Esophagus squamous epithelium (tissue), 5 donors: ENCODE results near the gene NEO1. TPM values are rescaled to one million over a fixed set of nuclear protein-coding genes. Genes with fewer than 3 reads are reported as not detected.

Experiments used
- DNase-seq: peaks from one replicate; lab custom pipeline; 2025; lab: John Stamatoyannopoulos, UW
- H3K27ac ChIP-seq, 4 donors: fragments of 200-600 bp; sonication (generic); one replicate each; pipeline ENCODE4 v1.5.1; 2016 to 2019; ENCODE audit warnings: mild to moderate bottlenecking in 1 of 4
- H3K27me3 ChIP-seq, 4 donors: fragments of 200-600 bp; sonication (generic); 1 replicate in 3 of 4; 2 replicates in 1 of 4; pipeline versions ENCODE4 v1.5.1 to v1.6.0; 2017 to 2021; ENCODE audit warnings: antibody characterized with exemption in 1 of 4
- H3K36me3 ChIP-seq, 3 donors: fragments of 200-600 bp; sonication (generic); one replicate each; pipeline ENCODE4 v1.5.1; 2016 to 2019
- H3K4me1 ChIP-seq, 3 donors: fragments of 200-600 bp; sonication (generic); one replicate each; pipeline ENCODE4 v1.5.1; 2017 to 2019
- H3K4me3 ChIP-seq, 4 donors: fragments of 200-600 bp; sonication (generic); 1 replicate in 3 of 4; 2 replicates in 1 of 4; pipeline ENCODE4 v1.5.1; 2016 to 2019; ENCODE audit warnings: mild to moderate bottlenecking in 2 of 4, moderate library complexity in 1 of 4
- H3K9me3 ChIP-seq, 3 donors: fragments of 200-600 bp; sonication (generic); one replicate each; pipeline ENCODE4 v1.5.1; 2016 to 2019
- CTCF ChIP-seq, 6 experiments: fragments of 450-650 bp in 4 of 6; fragments of 200-600 bp in 2 of 6; sonication (generic) in 2 of 6; IDR thresholded peaks; one replicate each; pipeline ENCODE4 v1.5.1; 2016 to 2019; ENCODE audit warnings: antibody characterized with exemption in 6 of 6, mild to moderate bottlenecking in 4 of 6, moderate library complexity in 4 of 6
- POLR2A ChIP-seq, 4 donors: fragments of 450-650 bp; IDR thresholded peaks; one replicate each; pipeline ENCODE4 v1.6.1; 2017; ENCODE audit warnings: antibody characterized with exemption in 4 of 4, mild to moderate bottlenecking in 4 of 4, moderate library complexity in 3 of 4
- WGBS, 2 donors: methylation state at CpG; one replicate each; pipeline ENCODE4 v1.1.5; 2018; 5-methylcytosine and 5-hydroxymethylcytosine counted together
- intact Hi-C: fragments of 100-400 bp; cut with DNase I; formaldehyde crosslinking; loops from one replicate; pipeline ENCODE4 v1.15.0; 2022
- total RNA-seq, 4 donors: library from RNA; depleted of rRNA; stranded (reverse); fragments of >200 nt; gene quantifications; one replicate each; pipeline ENCODE4 v1.1.0, GENCODE V29; 2016
- donor health status: DM: yes; HTN: yes; CAD: no.

The NEO1 gene
- total RNA-seq, 4 donors from 2014 or later = 9.2 to 32.0 (median 15.0) TPM

GRCh38 chr15:73017987-73018386, 34.3 kb upstream of the NEO1 start:
- no peak for DNase-seq
- 79 to 81% methylated on average over 1 of the region's 1 CpG for WGBS, 2 donors
- TF ChIP-seq POLR2A (IDR thresholded peaks at IDR 0.05) (no peak), CTCF (IDR thresholded peaks at IDR 0.05) (no peak)
- Histone ChIP-seq H3K27me3 (peaks cover 0 to 19% (median 0%) of the 10 kb centered on the region in 4 donors), H3K4me3 (no peak overlapping the region), H3K9me3 (no peaks in the 10 kb centered on the region), H3K36me3 (no peaks in the 10 kb centered on the region), H3K27ac (no peak overlapping the region), H3K4me1 (no peaks in the 10 kb centered on the region)
- intact Hi-C loops = no loop called here

GRCh38 chr15:73019154-73019553, 33.1 kb upstream of the NEO1 start:
- Histone ChIP-seq H3K4me1 (no peaks in the 10 kb centered on the region), H3K9me3 (no peaks in the 10 kb centered on the region), H3K27me3 (peaks cover 0 to 25% (median 0%) of the 10 kb centered on the region in 4 donors), H3K36me3 (no peaks in the 10 kb centered on the region), H3K4me3 (no peak overlapping the region), H3K27ac (no peak overlapping the region)
- TF ChIP-seq CTCF (IDR thresholded peaks at IDR 0.05) (no peak), POLR2A (IDR thresholded peaks at IDR 0.05) (no peak)
- intact Hi-C loops = no loop called here
- WGBS, 2 donors = 90 to 98% methylated on average over 3 of the region's 3 CpGs
- no peak for DNase-seq

GRCh38 chr15:73019601-73020146, 32.6 kb upstream of the NEO1 start:
- H3K9me3 ChIP-seq = no peaks in the 10 kb centered on the region

GRCh38 chr15:73021139-73021621, 31.1 kb upstream of the NEO1 start:
- H3K36me3 ChIP-seq = no peaks in the 10 kb centered on the region
- no peaks in the 10 kb centered on the region for H3K4me1 ChIP-seq
- intact Hi-C loops = no loop called here
- H3K27me3 ChIP-seq = peaks cover 0 to 39% (median 0%) of the 10 kb centered on the region in 4 donors
- no peak overlapping the region for H3K27ac ChIP-seq
- TF ChIP-seq POLR2A (IDR thresholded peaks at IDR 0.05) = no peak
- TF ChIP-seq CTCF (IDR thresholded peaks at IDR 0.05) = no peak
- H3K4me3 ChIP-seq = no peak overlapping the region
- 52 to 58% methylated on average over 8 of the region's 8 CpGs for WGBS, 2 donors
- no peaks in the 10 kb centered on the region for H3K9me3 ChIP-seq
- no peak for DNase-seq

More at GRCh38 chr15:73019601-73020146, 32.6 kb upstream of the NEO1 start:
- 63 to 65% methylated on average over 2 of the region's 2 CpGs for WGBS, 2 donors
- DNase-seq = no peak
- TF ChIP-seq POLR2A (IDR thresholded peaks at IDR 0.05) = no peak
- no peak for TF ChIP-seq CTCF (IDR thresholded peaks at IDR 0.05)
- no peaks in the 10 kb centered on the region for H3K36me3 ChIP-seq
- no peak overlapping the region for H3K4me3 ChIP-seq
- peaks cover 0 to 30% (median 0%) of the 10 kb centered on the region in 4 donors for H3K27me3 ChIP-seq
- no peaks in the 10 kb centered on the region for H3K4me1 ChIP-seq
- H3K27ac ChIP-seq = no peak overlapping the region
- intact Hi-C loops = no loop called here

- Histone ChIP-seq H3K27ac (no peak overlapping the region), H3K36me3 (no peaks in the 10 kb centered on the region), H3K27me3 (peaks cover 0 to 46% (median 0%) of the 10 kb centered on the region in 4 donors), H3K4me3 (no peak overlapping the region), H3K4me1 (no peaks in the 10 kb centered on the region), H3K9me3 (no peaks in the 10 kb centered on the region)
- TF ChIP-seq CTCF (IDR thresholded peaks at IDR 0.05) (no peak), POLR2A (IDR thresholded peaks at IDR 0.05) (no peak)
- WGBS, 2 donors = 71 to 74% methylated on average over 5 of the region's 5 CpGs
- intact Hi-C loops = no loop called here
- no peak for DNase-seq
These were observed 30.1 kb upstream of the NEO1 start for GRCh38 chr15:73022161-73022560.
